SHP77 (cell line): Measurements from ENCODE around the gene STARD13.

ENCODE experiments used
- DNase-seq, 2 experiments: peaks; one replicate each; lab custom pipeline; 2025; lab: John Stamatoyannopoulos, UW

Gene STARD13

GRCh38 chr13:33119022-33119781 is 166.4 kb downstream of the STARD13 start:
- no peak for DNase-seq

DNA sequence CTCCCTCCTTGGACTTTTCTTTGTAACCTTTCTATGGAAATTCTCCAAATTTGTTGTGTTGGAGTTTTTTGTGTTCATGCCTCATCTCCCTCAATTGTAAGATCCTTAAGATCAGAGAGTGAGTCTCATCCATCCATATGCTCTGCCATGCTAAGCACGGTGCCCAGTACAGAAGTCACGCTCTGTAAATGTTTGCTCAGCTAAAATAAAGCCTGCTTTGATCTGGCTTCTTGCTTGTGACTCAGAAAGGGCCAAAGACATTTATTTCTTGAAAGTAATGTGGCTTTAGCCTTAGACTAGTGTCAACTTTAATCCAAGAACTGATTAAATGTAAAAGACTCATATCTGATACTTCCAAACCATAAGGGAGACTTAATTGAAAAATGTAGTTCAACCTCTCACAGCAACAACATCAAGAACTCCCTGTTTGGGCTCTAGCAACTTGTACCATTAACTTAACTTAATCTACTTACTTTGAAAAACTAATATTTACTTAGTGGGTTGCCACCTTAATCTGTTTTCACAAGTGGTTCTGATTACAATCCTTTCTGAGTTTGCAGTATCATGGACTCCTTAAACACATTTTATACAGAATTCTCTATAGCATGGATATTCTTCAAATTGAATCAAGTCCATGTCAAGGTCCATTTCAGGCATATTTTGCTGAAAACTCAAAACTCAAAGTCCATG is 169.1 kb downstream of the STARD13 start:
- DNase-seq = no peak

GRCh38 chr13:33115274-33115673 is 170.3 kb downstream of the STARD13 start:
- no peak for DNase-seq

DNA sequence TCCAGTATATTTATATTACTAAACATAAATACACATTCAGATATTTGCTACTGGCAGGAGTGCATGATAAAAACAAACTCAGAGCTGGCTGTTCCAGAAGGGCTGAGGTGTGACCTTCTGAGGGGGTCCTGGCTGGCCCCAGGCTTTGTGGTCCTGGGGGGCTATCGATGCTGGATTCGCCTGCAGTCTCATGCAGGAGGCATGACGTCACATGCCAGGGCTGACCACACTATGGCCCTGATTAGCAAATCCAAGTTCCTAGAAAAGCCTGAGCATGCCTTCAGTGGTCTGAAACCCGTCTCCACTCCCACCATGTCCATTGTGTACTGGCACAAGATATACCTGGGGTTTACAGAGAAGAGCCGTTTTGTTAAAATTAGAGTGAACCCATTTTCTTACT is 171.4 kb downstream of the STARD13 start:
- DNase-seq = no peak

DNA sequence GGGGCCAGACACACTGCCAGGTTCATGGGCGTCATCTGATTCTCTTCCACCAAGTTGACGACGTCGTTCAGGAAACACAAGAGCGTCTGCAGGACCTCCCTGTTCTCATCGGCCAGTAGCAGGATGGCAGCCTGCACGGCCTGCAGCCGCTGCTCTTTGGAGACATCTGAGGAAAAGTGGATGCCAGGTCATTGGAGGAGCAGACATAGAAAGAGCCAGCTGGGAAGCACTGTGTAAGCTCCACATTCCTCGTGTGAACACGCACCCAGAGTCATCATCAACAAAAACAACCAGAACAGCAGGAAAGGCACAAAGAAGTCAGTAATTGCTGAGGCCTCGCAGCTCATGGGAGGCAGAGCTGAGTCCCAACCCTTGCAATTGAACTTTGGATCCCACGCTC is 172.8 kb downstream of the STARD13 start:
- no peak for DNase-seq

DNA sequence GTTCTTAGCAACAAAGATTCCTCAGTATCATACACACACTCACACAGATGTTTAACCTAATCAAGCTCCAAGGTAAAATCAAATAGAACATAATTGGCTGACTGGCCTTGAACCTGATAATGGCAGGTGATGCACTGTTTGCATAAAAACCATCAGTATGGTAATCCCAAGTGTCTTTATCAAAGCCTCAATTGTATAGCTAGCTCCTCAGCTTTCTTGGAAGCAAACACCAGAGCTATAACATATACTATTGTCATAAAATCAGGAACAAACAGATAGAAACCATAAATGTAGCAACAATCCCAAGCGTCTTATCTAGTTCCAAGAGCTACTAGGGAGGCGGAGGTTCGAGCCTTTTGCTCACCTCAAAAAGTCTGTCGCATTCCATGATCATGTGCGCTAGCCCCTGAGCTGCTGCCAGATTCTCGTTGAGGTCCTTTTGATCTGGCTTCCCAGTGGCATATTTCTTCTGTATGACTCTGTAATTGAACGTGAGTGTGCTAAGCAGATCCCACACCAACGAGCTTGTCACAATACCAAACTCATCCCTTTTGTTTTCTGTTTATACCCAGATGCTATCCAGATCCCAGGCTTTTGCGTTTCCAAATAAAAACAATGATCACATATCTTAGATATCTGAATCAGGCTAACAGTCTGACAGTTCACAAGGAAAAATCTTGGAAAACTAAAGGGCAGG is 174.0 kb downstream of the STARD13 start:
- no peak for DNase-seq

GRCh38 chr13:33110713-33111413 is 174.7 kb downstream of the STARD13 start:
- no peak for DNase-seq

- no peak for DNase-seq
These were observed 175.2 kb downstream of the STARD13 start for GRCh38 chr13:33110386-33110712.

DNA sequence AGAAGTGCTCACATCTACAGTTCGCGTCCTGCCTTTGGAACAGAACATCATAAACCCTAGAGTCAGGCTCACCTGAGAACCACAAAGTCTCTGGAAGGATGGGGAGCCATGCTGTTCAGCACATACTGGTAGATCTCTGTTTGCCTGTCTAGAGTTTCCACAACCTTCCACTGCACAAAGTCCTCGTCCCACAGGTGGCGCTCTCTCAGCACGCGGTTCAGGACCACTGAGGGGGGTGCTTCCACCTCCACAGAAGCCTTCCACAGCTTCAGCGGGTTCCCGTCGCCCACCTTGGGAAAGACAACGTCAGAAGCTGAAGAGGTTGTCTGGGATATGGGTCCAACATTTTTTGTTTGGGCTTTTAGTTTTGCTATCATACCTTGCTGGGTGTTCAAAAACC is 175.8 kb downstream of the STARD13 start:
- no peak for DNase-seq

DNA sequence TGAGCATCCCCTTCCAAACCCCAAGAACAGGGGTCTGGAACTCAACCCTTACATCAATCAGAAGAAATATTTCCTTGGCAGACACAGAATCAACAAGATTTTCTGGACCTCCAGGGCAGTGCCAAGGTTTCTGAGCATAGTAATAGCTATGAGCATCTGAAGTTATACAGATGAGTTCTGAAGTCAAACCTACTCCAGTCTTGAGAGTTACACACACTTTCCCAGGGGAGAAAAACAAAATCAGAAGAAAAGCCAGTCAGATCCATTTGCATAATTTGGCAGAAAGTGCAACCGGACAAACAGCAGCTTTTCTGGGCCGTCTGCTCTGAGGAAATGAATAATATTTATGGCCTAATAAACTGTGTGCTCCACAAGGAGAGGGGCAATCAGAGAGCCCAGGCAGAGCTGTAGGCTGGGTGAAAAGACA is 176.3 kb downstream of the STARD13 start:
- DNase-seq = no peak

- no peak for DNase-seq
These were observed 176.9 kb downstream of the STARD13 start for GRCh38 chr13:33108620-33109019.

DNA sequence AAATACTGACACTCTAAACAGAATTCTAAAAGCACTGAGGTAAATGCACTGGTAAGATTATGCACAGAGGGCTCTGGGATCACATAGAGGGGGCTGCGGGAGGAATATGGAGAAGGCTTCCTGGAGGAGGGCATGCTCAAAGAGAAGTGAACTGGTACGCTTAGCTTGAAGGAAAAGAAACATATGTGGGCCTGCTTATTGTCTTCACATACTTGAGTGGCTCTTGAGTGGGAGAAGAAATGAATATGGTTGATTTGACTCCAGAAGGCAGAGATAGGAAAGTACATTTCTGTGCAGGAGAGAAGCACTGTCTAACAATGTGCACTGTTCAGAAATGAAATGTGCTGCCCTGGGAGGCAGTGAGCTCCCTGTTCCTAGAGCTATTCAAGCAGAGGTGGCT is 178.2 kb downstream of the STARD13 start:
- no peak for DNase-seq

- DNase-seq = no peak
These were observed 178.7 kb downstream of the STARD13 start for GRCh38 chr13:33106656-33107360.

DNA sequence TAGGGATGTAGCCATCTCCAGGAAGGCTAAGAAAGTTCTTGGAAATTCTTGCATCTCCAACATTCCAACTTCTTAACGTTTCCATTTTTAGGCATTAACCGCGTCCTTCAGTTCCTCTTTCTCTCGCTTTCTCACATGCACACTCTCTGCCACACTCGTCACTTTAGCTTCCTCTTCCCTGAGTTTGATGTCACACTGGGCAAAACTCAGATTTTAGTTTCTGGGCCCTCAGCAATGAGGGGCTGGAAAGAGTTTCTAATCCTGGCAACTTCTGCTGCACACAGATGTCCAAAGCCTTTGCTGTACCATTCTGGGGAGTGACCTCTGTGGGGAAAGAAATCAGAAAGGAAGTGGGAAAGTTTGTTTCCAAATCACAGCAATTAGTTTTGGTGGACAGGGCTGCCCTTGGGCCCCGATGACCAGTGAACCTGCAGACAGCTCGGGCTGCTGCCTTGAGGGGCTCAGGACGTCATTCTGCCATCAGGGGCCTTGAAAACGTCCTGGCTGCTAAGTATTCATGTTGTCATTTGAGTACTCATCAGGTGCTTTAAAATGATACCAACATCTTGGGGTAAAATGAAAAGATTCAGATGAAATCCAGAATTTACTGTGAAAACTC is 180.1 kb downstream of the STARD13 start:
- no peak for DNase-seq

GRCh38 chr13:33103457-33103856 is 182.1 kb downstream of the STARD13 start:
- DNase-seq = no peak

GRCh38 chr13:33101835-33102234 is 183.7 kb downstream of the STARD13 start:
- no peak for DNase-seq

DNA sequence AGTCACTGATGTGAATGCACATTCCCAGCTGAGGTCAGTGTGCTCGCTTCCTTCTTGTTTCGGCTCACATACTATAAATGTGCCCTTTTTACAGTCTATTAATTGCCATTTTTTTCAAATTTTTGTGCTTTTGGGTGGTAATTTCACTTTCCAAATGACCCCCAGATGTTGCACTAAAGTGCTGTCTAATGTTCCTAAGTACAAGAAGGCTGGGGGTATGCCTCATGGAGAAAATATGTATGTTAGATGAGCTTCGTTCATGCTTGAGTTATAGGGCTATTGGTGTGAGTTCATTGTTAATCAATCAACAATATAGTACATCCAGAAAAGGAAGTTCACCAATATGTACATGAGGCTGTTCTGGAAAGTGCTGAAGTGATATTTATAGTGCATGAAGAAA is 184.7 kb downstream of the STARD13 start:
- DNase-seq = no peak

- DNase-seq = no peak
These were observed 185.7 kb downstream of the STARD13 start for GRCh38 chr13:33099860-33100259.

DNA sequence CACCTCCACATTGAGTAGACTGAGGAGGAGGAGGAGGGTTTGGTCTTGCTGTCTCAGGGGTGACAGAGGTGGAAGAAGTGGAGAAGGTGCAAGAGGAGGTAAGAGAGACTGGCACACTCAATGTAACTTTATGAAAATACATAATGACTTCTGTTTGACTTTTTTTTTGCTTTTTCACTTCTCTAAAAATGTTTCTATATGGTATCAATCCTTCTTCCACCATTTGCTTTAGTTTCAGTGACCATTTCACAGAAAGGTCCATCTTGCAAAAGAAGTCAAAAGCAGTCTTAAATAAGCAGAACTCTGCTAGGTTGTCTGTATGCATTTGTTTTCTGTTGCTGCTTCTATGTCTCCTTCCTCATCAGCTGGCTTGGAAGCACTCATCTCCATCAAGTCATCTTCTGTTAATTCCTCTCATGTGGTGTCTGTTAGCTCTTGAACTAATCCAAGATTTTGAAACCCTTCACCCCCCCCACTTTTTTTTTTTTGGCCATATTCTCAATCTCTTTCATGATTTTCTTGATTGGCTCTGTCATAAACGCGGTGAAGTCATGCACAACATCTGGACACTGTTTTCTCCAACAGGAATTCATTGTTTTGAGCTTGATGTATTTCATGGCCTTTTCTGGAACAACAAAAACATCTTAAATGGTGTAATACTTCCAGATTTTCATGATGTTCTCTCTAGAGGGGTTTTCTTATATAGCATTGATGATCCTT is 188.5 kb downstream of the STARD13 start:
- no peak for DNase-seq

DNA sequence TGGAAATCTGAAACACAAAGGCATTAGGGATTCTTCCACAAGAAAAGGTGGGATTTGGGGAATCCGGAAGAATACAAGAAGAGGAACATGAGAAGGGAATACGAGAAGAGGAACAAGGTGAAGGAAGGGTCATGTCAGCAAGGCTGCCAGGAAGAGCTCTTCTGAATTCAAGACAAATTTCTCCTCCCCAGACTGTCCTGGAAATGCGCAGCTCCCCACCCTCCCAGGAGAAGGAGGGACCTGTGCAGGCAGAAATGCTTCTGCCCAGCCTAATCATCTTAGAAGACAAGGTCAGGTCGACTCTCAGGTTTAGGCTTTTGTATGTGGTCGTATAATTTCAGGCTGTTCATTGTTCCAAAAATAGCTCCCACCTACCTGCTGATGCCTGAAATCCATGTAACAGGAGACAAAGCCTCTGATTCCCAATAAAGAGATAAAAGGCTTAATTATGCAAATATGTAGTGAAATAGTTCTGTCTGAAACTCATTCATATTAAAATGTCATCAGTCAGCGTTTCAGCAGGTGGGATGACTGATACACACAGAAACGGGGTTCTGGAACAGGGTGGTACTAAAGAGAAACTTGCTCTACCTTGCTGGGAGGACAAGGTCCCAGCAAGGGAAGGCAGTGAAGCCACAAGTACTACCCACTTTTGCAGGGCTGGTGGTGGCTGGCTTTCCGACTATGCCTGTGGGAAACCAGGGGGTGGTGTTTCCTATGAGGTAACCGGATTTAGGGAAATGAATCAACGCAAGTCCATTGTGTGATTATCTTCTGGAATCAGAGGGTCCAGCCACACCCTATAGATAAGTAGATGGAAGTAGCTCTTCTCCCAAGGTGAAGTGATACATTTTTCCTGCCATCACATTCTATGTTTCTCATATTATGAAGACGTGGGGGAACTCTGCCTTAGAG is 193.2 kb downstream of the STARD13 start:
- DNase-seq = no peak
